ENCODE measurements around the gene ANAPC7.

DNA sequence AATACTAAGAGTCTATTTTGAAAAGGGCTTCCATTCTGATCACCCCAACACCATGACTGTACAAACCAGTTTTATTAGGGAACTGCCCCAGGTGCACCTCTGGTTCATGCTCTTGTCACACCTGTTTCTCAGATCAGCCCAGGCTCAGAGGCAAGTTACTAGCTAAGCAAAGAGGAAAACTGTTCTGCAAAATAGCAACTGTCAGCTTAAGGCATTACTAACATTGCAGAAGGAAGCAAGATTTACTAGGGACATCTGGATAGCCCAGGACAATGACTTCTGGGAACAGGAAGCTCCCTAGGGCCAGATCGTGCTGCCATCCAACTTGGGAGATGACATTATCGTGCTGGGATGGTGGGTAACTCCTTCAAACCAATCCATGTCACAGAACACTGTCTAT is 30.1 kb downstream of the ANAPC7 start:
- TF ChIP-seq, protein P1, sequence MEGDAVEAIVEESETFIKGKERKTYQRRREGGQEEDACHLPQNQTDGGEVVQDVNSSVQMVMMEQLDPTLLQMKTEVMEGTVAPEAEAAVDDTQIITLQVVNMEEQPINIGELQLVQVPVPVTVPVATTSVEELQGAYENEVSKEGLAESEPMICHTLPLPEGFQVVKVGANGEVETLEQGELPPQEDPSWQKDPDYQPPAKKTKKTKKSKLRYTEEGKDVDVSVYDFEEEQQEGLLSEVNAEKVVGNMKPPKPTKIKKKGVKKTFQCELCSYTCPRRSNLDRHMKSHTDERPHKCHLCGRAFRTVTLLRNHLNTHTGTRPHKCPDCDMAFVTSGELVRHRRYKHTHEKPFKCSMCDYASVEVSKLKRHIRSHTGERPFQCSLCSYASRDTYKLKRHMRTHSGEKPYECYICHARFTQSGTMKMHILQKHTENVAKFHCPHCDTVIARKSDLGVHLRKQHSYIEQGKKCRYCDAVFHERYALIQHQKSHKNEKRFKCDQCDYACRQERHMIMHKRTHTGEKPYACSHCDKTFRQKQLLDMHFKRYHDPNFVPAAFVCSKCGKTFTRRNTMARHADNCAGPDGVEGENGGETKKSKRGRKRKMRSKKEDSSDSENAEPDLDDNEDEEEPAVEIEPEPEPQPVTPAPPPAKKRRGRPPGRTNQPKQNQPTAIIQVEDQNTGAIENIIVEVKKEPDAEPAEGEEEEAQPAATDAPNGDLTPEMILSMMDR (IDR thresholded peaks at IDR 0.05) = no peak
- TF ChIP-seq POLR2A (IDR thresholded peaks at IDR 0.05) = no peak

Data from testis (tissue), 2 donors.